Activated CD4-positive, alpha-beta T cell treated with anti-CD3 and anti-CD28 coated beads, Interleukin-2, Interleukin-4, amounts not matched to agents 100 ng/mL and 50 ng/mL, durations not matched to agents 16 hours and 8 hours (primary cell): ENCODE results near the gene IL15RA.
"Not testable (repeated sequence)": the region's sequence is repeated elsewhere in the genome, so short reads cannot be mapped to it uniquely, and the experiment has no call there.

Experiments
- DNase-seq: peaks from one replicate; pipeline ENCODE4 v3.0.0-alpha.2; 2020; ENCODE audit warnings: low spot score

The IL15RA gene

DNA sequence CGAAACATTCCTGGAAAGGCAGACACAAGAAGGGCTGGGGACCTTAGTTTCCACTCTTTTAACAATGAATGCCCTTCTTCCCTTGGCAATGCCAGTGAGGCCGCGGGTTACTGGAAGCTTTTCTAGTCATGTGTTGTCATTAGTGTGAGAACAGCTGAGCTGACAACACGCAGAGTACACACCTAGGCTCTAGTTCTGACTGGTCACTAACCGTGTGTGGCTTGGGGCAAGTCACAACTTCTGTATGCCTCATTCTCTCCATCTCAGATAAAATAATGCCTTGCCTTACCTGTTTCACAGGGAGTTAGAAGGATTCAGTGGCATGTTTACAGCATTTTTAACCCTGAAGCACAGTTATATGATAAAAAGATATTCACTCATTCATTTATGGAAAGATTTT is 55.6 kb downstream of the IL15RA start:
- DNase-seq = no peak

- DNase-seq = no peak
Observed at GRCh38 chr10:5919568-5919967, 57.8 kb downstream of the IL15RA start.

- no peak for DNase-seq
Observed at GRCh38 chr10:5918763-5919162, 58.6 kb downstream of the IL15RA start.

DNA sequence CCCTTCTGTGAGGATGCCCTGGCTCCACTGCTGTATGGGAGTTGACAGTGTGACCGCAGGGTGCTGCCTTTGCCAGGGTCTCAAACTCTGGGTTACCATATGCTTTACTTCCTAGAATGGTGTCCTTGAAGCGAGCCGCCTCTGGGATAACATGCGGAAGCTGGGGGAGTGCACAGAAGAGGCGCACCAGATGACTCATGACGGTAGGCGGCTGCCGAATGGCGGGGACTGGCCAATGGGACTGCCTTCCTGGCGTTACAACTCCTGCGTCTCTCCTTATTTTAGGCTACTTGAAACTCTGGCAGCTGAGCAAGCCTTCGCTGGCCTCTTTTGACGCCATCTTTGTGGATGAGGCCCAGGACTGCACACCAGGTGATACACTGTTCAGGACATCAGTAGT is 60.0 kb downstream of the IL15RA start:
- no peak for DNase-seq

GRCh38 chr10:5915451-5915850 is 61.9 kb downstream of the IL15RA start:
- DNase-seq = no peak

DNA sequence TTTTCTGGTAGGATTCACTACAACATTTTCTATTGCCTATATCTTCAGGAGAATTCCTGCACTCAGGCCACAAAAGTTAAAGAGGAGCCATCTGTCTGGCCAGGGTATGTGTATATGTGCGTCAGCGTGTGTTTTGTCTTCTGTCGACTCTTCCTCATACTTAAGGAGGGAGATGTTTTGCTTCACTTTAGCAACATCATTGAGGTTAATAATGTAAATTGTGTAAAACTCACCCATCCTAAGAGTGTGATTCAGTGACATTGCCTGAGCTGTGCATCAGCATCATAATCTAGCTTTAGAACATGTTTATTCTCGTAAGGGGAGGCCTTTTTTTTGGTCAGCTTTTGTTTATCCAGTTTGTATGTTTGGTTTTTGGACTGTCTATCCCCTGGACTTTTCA is 63.6 kb downstream of the IL15RA start:
- no peak for DNase-seq

GRCh38 chr10:5911670-5912069 is 65.7 kb downstream of the IL15RA start:
- no peak for DNase-seq

- no peak for DNase-seq
Observed at GRCh38 chr10:5910323-5911100, 66.8 kb downstream of the IL15RA start.

GRCh38 chr10:5908676-5909075 is 68.7 kb downstream of the IL15RA start:
- DNase-seq = not testable (repeated sequence)

GRCh38 chr10:5906651-5907050 is 70.7 kb downstream of the IL15RA start:
- DNase-seq = no peak

DNA sequence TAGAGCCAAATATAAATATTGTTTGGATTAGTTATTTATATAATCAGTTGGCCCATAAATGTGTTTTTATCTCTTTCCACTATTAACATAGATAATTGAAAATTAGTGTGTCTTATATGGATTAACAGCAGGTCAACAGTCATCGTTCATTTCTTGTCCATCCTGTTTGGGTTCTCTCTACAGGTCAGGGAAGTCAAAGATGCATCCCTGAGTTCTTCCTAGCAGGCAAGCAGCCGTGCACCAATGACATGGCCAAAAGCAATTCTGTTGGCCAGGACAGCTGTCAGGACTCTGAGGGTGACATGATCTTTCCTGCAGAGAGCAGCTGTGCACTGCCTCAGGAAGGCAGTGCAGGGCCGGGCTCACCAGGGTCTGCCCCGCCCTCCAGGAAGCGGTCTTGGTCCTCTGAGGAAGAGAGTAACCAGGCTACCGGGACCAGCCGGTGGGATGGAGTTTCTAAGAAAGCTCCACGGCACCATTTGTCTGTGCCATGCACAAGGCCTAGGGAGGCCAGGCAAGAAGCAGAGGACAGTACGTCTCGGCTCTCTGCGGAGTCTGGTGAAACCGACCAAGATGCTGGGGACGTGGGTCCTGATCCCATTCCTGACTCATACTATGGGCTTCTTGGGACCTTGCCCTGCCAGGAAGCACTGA is 71.4 kb downstream of the IL15RA start:
- no peak for DNase-seq

GRCh38 chr10:5904227-5904626 is 73.1 kb downstream of the IL15RA start:
- DNase-seq = peak; percentile 32

DNA sequence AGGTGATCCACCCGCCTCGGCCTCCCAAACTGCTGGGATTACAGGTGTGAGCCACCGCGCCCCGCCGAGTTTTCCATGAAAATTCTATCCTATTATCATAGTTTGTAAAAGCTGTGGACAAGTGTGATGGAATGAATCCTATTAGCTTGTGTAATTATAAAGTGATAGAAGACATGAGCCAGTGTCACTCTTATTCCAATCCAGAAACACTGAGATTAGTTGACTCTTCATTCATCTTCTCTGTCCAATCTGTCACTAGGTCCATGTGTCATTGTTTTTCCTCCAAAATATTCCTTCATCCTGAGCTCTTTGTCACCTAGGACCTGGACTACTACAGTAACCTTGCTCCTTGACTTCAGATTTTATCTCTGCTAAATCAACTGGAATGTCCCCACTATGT is 73.8 kb downstream of the IL15RA start:
- no peak for DNase-seq

- DNase-seq = no peak
Observed at GRCh38 chr10:5902511-5903274, 74.7 kb downstream of the IL15RA start.
